MG63 (cell line): ENCODE results near the gene AUNIP. TPM values are rescaled to one million over a fixed set of nuclear protein-coding genes. Genes with fewer than 3 reads are reported as not detected.
A peak's percentile ranks its signal among the peaks of the same experiment; 100 is the strongest.

Experiments
- DNase-seq: peaks from one replicate; pipeline ENCODE4 v3.0.0-alpha.2; 2020
- H3K27me3 ChIP-seq: fragments of 250-450 bp; sonication (Bioruptor Pico); 2 replicates; pipeline ENCODE4 v1.5.1; 2020; ENCODE audit warnings: mild to moderate bottlenecking, moderate library complexity
- H3K36me3 ChIP-seq: fragments of 250-450 bp; sonication (Bioruptor Pico); 2 replicates; pipeline ENCODE4 v1.5.1; 2020; ENCODE audit warnings: mild to moderate bottlenecking, moderate library complexity
- H3K4me3 ChIP-seq: fragments of 250-450 bp; sonication (Bioruptor Pico); 2 replicates; pipeline ENCODE4 v1.5.1; 2020; ENCODE audit warnings: mild to moderate bottlenecking, moderate library complexity
- H3K9me3 ChIP-seq: fragments of 250-450 bp; sonication (Bioruptor Pico); 2 replicates; pipeline ENCODE4 v1.5.1; 2020; ENCODE audit warnings: mild to moderate bottlenecking, moderate library complexity
- total RNA-seq: library from RNA; depleted of rRNA; stranded (reverse); fragments of >200 nt; shearing (Covaris generic); gene quantifications from 2 replicates; pipeline ENCODE4 v1.2.3, GENCODE V29; 2014; ENCODE audit warnings: low replicate concordance

Gene AUNIP
- total RNA-seq, 1 experiment from 2014 or later: 20.6 TPM

DNA sequence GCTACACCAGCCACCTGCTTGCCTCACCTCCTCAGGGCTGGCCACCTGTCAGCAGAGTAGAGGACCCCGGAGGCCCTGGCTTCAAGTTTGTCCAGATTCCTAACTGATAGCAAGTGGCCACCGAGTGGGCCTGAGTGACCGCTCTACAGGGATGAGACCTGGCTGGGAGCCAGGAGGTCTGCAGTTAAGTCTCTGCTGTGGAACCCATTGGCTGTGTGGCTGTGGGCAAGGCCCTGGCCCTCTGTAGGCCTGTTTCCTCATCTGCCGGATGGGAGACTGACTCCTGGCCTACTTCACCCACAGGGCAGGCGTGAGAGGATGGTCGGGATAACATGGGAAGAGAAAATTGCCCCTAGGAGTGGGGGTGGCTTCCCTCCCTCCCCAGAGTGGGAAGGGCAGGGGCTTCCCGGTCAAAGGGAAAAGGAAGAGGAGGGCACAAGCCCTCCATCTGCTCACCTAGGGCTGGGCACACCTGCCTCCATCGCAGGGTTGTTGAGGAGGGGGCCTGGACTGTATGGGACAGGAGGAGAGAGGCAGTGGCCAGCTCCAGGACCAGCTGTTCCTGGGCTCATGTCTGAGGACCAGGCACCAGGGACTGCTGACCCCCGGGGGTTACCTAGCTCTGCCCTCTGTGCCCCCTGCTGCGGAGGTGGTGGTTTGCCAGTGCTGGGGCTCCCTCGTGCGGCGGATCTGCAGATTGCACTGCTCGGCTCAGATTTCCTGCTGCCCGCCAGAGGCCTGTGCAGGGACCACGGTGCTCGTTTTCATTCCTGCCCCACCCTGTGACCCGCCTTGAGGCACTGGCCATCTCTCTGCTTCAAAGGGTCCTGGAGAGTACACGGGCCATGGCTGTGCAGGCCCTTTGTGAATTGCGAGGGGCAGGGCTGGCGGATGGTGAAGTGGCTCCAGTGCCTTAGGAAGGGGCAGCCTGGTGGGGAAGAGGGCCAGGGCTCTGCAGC is 48.6 kb downstream of the AUNIP start:
- no peak overlapping the region for H3K4me3 ChIP-seq
- H3K27me3 ChIP-seq: no peaks in the 10 kb centered on the region
- peaks cover 21% of the 10 kb centered on the region for H3K36me3 ChIP-seq
- peak; percentile 53 for DNase-seq
- H3K9me3 ChIP-seq: no peaks in the 10 kb centered on the region

DNA sequence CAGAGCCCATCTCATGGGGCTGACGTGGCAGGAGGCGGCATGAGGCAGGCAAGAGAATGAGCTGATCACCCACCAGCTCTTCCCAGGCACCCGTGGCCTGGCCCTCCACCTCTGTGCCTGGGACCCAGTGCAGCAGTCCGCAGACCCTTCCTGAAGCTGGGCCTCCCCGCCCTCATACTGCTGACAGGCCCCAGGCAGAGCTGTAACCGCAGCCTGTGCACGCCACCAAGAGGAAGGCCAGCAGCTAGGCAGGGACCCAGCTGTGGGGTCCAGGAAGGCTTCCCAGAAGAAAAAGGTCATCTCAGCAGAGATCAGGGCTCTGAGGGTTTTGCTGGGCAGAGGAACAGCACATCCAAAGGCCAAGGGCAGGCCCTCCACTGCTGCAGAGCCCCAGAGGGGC is 49.3 kb downstream of the AUNIP start:
- no peak for DNase-seq
- no peaks in the 10 kb centered on the region for H3K9me3 ChIP-seq
- peaks cover 25% of the 10 kb centered on the region for H3K36me3 ChIP-seq
- no peaks in the 10 kb centered on the region for H3K27me3 ChIP-seq
- no peak overlapping the region for H3K4me3 ChIP-seq

DNA sequence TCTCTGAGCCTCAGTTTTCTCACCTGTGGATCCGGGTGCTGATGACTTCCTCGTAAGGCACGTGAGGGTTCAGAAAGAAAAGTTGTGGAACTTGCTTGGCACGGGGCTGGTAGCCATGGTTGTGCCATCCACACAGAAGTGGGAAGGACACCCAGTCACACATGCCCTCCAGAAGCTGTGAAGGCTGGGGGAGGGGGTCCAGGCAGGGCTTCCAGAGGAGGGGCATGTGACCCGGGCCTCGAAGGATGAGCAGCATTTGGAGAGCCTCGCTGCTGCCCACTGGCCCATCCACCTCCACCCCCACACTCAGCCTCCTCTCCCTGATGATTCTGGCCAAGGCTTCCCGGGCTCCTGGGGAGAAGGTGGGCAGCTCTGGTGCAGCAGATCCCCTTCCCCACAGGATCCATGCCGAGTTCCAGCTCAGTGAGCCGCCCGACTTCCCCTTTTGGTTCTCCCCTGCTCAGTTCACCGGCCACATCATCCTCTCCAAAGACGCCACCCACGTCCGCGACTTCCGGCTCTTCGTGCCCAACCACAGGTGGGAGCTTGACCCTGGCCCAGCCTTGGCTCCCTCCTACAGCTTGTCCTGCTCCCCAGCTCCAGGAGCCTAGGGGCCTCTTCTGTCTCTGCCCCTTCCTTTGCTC is 49.9 kb downstream of the AUNIP start:
- Histone ChIP-seq H3K4me3 (no peak overlapping the region), H3K9me3 (no peaks in the 10 kb centered on the region), H3K36me3 (peaks cover 25% of the 10 kb centered on the region), H3K27me3 (no peaks in the 10 kb centered on the region)
- DNase-seq: no peak

DNA sequence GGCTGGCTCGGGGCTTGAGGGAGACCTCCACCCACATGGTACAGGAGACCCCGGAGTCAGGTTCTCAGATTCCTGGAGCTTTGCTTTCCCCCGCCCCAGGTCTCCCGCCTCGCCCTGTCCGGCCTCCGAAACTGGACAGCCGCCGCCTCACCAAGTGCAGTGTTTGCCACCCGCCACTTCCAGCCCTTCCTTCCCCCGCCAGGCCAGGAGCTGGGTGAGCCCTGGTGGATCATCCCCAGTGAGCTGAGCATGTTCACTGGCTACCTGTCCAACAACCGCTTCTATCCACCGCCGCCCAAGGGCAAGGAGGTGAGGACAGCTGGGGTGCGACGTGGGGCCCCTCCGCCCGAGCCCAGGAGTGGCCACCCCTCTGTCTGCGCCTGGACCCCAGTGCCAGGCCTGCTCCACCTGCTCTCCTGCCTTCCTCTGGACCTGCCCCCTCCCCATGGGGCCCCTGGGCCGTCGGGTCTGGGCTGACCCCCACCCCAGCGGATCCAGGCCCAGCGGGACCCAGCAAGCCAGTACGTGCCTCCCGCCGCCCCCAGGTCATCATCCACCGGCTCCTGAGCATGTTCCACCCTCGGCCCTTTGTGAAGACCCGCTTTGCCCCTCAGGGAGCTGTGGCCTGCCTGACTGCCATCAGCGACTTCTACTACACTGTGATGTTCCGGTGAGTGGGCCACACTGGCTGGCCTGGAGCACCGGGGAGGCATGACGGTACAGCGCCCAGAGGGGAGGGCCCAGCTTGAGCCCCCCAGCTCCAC is 50.6 kb downstream of the AUNIP start:
- no peaks in the 10 kb centered on the region for H3K9me3 ChIP-seq
- no peak for DNase-seq
- H3K36me3 ChIP-seq: peaks cover 25% of the 10 kb centered on the region
- no peak overlapping the region for H3K4me3 ChIP-seq
- H3K27me3 ChIP-seq: no peaks in the 10 kb centered on the region

DNA sequence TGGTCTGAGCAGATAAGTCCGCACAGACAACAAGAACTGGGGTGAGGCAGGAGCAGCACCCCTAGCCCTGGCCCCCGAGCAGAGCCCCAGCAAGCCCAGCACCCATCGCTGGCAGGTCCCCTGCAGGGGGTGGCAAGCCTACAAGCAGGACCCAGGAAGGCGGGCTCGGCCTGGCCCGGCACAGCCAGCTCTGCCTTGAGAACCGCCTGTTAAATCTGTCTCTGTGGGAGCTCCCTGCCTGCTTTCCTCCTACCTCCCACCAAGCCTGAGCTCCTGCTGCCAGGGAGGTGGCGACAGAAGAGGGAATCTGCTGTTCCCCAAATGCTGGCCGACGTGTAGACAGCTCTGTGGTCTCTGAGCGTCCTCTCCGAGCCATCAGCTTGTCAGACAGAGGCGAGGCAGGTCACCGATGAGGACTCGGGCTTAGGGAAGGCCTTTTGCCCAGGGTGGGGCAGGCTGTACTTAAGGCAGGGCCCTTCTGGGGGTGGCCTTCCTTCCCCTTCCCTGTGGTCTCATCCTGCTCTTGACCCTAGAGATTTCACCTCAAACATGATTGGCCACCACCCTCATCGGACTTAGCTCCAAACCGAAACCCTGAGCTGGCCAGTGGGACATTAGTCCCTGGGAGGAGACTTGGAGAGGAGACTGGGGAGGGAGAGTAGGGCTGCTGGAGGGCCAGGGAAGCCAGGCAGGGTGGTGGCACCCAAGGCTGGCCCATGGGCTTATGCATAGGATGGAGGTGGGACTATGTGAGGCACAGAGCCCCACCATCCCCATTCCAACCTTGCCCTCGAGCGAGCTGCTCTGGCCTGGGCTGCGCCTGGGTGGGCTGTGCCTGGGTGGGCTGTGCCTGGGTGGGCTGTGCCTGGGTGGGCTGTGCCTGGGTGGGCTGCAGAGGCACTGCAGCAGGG is 51.5 kb downstream of the AUNIP start:
- Histone ChIP-seq H3K27me3 (no peaks in the 10 kb centered on the region), H3K4me3 (no peak overlapping the region), H3K9me3 (no peaks in the 10 kb centered on the region), H3K36me3 (peaks cover 25% of the 10 kb centered on the region)
- DNase-seq: no peak

DNA sequence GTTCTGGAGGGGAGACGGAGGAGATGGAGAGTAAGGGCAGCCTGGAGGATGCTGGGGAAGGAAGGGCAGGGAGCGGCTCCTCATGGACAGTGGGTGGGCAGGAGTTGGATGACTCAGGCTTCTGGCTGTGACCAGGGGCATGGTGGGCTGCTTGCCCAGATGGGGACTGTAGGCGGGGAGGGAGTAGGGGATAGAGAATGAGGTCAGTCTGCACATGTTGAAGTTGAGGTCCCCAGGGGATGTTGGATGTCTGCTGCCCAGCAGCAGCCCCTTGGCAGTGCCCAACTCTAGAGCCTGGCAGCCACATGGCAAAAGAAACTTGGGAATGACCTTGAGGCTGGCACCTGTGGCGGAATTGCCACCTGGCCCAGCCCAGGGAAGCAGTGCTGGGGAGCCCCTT is 52.8 kb downstream of the AUNIP start:
- Histone ChIP-seq H3K9me3 (no peaks in the 10 kb centered on the region), H3K4me3 (no peak overlapping the region), H3K36me3 (peaks cover 20% of the 10 kb centered on the region), H3K27me3 (no peaks in the 10 kb centered on the region)
- peak; percentile 83 for DNase-seq

DNA sequence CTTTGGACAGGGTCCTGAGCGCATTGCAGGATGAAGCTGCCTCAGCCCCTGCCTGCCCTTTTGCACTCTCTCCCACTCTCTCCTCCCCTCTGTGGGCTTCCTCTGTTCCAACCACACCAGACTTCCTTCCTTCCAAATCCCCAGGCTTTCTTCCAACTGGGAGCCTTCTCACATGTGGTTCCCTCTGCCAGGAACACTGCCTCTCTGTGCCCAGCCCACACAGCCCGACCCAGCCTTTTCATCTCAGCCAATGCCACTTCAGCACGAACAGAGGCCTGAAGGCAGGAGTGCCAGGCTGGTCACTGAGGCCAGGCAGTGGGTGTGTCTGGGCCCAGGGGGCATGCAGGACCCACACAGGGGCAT is 53.4 kb downstream of the AUNIP start:
- DNase-seq: peak; percentile 88

DNA sequence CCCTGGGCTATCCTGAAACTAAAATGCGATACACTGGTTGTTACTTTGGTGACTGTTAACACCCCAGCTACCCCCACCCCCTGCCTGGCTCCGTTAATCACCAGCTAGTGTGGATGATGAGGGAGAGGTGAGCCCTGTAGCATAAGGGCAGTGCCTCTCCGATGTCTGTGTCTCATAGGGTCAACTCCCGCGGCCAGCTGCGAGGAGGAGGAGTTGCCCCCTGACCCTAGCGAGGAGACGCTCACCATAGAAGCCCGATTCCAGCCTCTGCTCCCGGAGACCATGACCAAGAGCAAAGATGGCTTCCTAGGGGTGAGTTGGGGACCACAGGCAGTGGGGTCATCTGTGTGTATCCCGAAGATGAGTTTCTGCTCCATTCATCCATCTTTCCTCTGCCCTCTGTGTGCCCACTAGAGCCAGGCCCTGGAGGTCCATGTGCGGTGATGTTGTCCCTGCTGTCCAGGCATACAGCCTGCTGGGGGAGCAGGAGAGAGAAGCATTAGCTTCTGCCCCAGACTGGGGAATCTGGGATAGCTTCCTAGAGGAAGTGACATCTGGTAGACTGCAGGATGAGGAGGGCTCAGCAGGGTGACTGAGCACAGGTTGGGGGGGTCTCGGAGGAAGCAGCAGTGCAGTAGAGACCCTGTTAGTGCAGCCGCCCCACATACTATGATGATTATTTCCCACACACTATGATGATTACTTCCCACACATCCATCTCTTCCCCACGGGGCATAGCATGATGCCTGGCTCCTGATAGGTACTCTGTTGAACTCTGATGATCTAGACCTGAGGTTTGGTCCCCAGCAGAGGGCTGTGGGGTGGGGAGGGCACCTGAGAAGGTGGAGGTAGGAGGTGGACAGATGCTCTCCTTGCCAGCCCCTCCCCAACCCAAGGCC is 54.0 kb downstream of the AUNIP start:
- no peaks in the 10 kb centered on the region for H3K9me3 ChIP-seq
- peaks cover 10% of the 10 kb centered on the region for H3K36me3 ChIP-seq
- no peaks in the 10 kb centered on the region for H3K27me3 ChIP-seq
- H3K4me3 ChIP-seq: no peak overlapping the region
- DNase-seq: no peak

More for the DNA sequence above, 53.4 kb downstream of the AUNIP start:
- H3K27me3 ChIP-seq: no peaks in the 10 kb centered on the region
- H3K4me3 ChIP-seq: no peak overlapping the region
- H3K9me3 ChIP-seq: no peaks in the 10 kb centered on the region
- H3K36me3 ChIP-seq: peaks cover 15% of the 10 kb centered on the region

DNA sequence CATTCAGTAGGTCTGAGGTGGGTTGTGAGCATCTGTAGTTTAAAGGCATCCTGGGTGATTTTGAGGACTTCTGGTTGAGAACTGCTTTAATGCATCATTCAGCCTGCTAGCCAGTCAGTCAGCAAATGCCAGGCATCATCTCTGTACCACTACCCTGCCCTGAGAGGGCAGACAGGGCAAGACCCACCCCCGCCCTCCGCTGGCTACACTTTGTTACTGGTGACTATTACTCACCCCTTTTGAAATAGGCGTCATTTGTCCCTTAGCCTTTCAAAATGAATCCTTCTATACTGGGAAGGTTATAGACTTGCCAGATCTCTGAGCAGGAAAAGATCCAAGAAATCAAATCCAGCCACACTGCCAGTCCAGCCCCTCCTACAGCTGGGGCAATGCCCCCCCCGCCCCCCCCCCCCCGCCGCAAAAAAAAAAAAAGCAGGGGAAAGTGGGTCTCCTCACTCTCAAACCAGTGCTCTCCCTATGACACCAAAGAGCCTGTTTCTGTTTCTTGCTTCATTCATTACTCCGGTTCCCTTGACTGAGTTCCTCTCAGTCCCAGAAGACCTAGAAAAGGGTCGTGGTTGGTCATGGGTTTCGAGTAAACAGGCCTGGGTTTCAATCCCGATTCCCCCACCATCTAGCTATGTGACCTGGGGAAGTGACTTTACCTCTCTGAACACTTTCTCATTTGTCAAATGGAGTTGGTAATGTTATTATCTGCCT is 54.9 kb downstream of the AUNIP start:
- Histone ChIP-seq H3K36me3 (peaks cover 10% of the 10 kb centered on the region), H3K9me3 (no peaks in the 10 kb centered on the region), H3K4me3 (no peak overlapping the region), H3K27me3 (no peaks in the 10 kb centered on the region)
- DNase-seq: peak; percentile 88

DNA sequence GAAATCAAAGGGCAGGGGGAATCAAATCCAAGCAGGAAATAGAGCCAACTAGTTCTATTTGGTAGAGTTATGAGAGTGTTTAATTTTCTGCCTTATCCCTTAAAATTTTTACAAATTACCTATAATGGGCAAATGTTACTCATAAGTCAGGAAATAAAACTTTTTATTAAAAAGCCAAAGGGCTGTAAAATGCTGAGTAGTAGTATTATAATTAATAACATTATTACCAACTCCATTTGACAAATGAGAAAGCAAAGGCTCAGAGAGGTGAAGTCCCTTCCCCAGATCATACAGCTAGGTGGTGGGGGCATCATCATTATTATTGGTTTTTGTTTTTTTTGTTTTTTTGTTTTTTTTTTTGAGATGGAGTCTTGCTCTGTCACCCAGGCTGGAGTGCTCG is 55.9 kb downstream of the AUNIP start:
- Histone ChIP-seq H3K9me3 (no peaks in the 10 kb centered on the region), H3K36me3 (peaks cover 8% of the 10 kb centered on the region), H3K27me3 (no peaks in the 10 kb centered on the region), H3K4me3 (no peak overlapping the region)
- DNase-seq: no peak

DNA sequence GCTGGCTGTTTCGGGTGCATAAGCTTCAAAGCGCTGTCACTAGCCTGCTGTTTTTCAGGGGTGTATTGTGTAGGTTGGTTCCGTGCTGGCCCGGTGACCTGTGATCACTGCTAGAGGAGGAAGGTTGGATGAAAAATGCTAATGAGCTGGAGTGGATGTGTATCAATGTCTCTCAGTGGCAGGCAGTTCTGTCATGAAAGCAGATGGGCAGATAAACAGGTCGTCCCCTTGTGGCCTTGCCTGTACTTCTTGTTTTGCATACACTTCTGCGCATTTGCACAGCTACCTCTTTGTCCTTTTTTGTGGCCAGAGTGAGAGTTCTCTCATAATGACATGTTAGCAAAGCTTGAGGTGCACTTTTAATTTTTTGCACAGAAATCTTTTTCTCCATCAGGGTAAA is 56.3 kb downstream of the AUNIP start:
- no peak for DNase-seq
- H3K9me3 ChIP-seq: no peaks in the 10 kb centered on the region
- peaks cover 8% of the 10 kb centered on the region for H3K36me3 ChIP-seq
- H3K27me3 ChIP-seq: no peaks in the 10 kb centered on the region
- no peak overlapping the region for H3K4me3 ChIP-seq

DNA sequence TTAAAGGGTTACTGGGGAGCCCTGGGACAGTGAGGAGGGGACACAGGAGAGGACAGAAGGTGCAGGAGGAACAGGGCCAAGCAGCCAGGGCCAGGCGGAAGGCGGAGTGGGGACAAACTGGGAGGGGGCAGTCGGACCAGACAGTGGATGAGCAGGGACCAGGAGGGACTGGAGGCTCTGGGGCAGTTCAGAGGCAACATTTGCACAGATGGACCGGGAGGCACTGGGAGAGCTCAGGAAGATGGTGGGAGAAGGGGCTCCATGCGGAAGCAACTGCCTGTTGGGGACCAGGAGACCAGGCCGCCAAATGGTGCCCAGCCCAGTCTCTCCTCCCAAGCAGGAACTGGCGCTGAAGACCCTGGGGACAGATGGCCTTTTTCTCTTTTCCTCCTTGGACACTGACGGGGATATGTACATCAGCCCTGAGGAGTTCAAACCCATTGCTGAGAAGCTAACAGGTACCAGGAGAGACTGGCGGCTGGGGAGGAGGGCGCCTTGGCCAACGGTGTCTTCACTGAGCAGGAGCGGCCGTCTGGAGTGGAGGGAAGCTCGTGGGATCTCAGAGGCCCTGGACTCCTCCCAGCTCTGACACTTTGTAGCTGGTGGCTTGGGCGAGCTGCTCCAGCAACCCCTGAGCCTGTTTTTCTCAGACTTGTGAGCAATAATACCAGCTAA is 58.4 kb downstream of the AUNIP start:
- no peak for DNase-seq
- Histone ChIP-seq H3K9me3 (no peaks in the 10 kb centered on the region), H3K27me3 (no peaks in the 10 kb centered on the region), H3K36me3 (peaks cover 5% of the 10 kb centered on the region; the same call in 1 of the 2 replicates), H3K4me3 (peak overlapping the region; percentile 50)

DNA sequence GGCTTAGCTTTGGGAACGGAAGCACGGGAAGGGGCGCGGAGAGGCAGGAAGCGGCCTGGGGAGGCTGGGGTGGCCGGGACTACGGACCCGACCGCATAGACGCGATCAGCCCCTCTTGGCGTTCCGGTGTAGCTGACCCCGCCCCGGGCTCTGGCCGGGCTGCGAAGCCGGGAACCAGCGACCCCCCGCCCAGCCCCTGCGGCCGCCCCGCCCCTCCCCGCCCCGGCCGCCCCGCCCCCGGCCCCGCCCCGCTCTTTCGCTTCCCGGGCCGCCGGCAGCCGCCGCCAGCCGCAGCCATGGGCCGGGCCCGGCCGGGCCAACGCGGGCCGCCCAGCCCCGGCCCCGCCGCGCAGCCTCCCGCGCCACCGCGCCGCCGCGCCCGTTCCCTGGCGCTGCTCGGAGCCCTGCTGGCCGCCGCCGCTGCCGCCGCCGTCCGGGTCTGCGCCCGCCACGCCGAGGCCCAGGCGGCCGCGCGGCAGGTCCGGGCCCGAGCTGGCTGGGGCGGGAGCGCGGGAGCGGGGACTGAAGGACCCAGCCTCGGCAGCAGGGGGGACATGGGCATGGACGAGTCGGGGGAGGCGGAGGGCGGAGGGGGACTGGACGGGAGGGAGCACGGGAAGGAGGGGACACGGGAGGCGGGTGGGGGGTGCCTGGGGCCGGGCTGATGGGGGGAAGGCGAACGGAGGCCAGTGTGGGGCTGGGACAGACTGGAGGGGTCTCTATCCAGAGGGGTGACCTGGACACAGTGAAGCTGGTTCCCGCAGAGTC is 59.1 kb downstream of the AUNIP start, which contains the start of gene SELENON:
Gene SELENON, plus strand, starts transcription at position 259 of the 768 bp plus-strand sequence. Its CDS starts 38 bp downstream, at position 297.
- DNase-seq: peak; percentile 70

More for the DNA sequence above, 59.1 kb downstream of the AUNIP start, which contains the start of gene SELENON:
- Histone ChIP-seq H3K9me3 (no peaks in the 10 kb centered on the region), H3K36me3 (no peaks in the 10 kb centered on the region; the same call in 1 of the 2 replicates), H3K27me3 (no peaks in the 10 kb centered on the region), H3K4me3 (peak within 1 kb of the TSS; percentile 50)
